HL-60 (cell line): ENCODE measurements around the gene PIGB.
"Not testable (repeated sequence)": the region's sequence is repeated elsewhere in the genome, so short reads cannot be mapped to it uniquely, and the experiment has no call there.

ENCODE experiments used
- DNase-seq, 2 experiments: peaks; one replicate each; pipeline ENCODE4 v3.0.0-alpha.2; 2010 to 2020; ENCODE audit warnings: low read depth in 1 of 2, low spot score in 1 of 2
- H3K27ac ChIP-seq: fragments of 250-450 bp; sonication (Bioruptor Pico); replicated peaks from 2 replicates; pipeline ENCODE4 v1.5.1; 2020; ENCODE audit warnings: mild to moderate bottlenecking, moderate library complexity
- H3K27me3 ChIP-seq: fragments of 250-450 bp; sonication (Bioruptor Pico); 2 replicates; pipeline ENCODE4 v1.5.1; 2021; ENCODE audit warnings: mild to moderate bottlenecking, moderate library complexity; ENCODE audit not compliant: insufficient read depth, poor library complexity, severe bottlenecking
- H3K4me3 ChIP-seq: replicated peaks from 2 replicates; pipeline ENCODE4 v1.5.1; 2011; ENCODE audit warnings: mild to moderate bottlenecking, control low read depth, low read length; ENCODE audit not compliant: insufficient read depth
- CTCF ChIP-seq: IDR thresholded peaks from one replicate; pipeline ENCODE4 v1.5.1; 2011; ENCODE audit warnings: low read length, control low read depth, inconsistent platforms; ENCODE audit not compliant: insufficient read depth
- GABPA ChIP-seq: IDR thresholded peaks from 2 replicates; pipeline ENCODE4 v1.6.1; 2012; ENCODE audit warnings: low read depth
- POLR2AphosphoS5 ChIP-seq: IDR thresholded peaks from 2 replicates; pipeline ENCODE4 v1.6.1; 2012; ENCODE audit warnings: low read depth
- REST ChIP-seq: IDR thresholded peaks from 2 replicates; pipeline ENCODE4 v1.6.1; 2012; ENCODE audit warnings: low read depth; ENCODE audit not compliant: insufficient replicate concordance
- SPI1 ChIP-seq: IDR thresholded peaks from 2 replicates; pipeline ENCODE4 v1.6.1; 2012; ENCODE audit warnings: low read depth, mild to moderate bottlenecking, borderline replicate concordance

Gene PIGB

GRCh38 chr15:55398243-55398642 lies 79.2 kb downstream of the PIGB start:
- no peak for DNase-seq
- H3K4me3 ChIP-seq: no peak overlapping the region
- TF ChIP-seq REST (no peak), POLR2AphosphoS5 (no peak), GABPA (no peak), SPI1 (no peak), CTCF (no peak)
- no peaks in the 10 kb centered on the region for H3K27me3 ChIP-seq
- no peak overlapping the region for H3K27ac ChIP-seq

GRCh38 chr15:55400050-55400449 lies 81.0 kb downstream of the PIGB start:
- not testable (repeated sequence) for H3K27me3 ChIP-seq, H3K4me3 ChIP-seq, DNase-seq, H3K27ac ChIP-seq

GRCh38 chr15:55401786-55402246 lies 82.8 kb downstream of the PIGB start:
- Histone ChIP-seq H3K27ac (peak overlapping the region; percentile 83), H3K27me3 (no peaks in the 10 kb centered on the region), H3K4me3 (no peak overlapping the region)
- no peak for DNase-seq
- no peak for TF ChIP-seq CTCF
- TF ChIP-seq SPI1: no peak
- no peak for TF ChIP-seq REST
- no peak for TF ChIP-seq GABPA
- no peak for TF ChIP-seq POLR2AphosphoS5

GRCh38 chr15:55402707-55403106 lies 83.7 kb downstream of the PIGB start:
- Histone ChIP-seq H3K27ac (peak overlapping the region; percentile 83), H3K4me3 (no peak overlapping the region), H3K27me3 (no peaks in the 10 kb centered on the region)
- no peak for TF ChIP-seq GABPA
- no peak for TF ChIP-seq REST
- no peak for TF ChIP-seq POLR2AphosphoS5
- no peak for TF ChIP-seq CTCF
- TF ChIP-seq SPI1: no peak
- no peak for DNase-seq
